SIG-M5 treated with dmso at 0.1 percent for 504 hours (cell line): ENCODE measurements around the gene ANKFY1.

Experiments used
- DNase-seq: peaks from one replicate; lab custom pipeline; 2025; ENCODE audit not compliant: unreplicated experiment; lab: John Stamatoyannopoulos, UW

Gene ANKFY1

GRCh38 chr17:4127555-4127954 is 136.2 kb downstream of the ANKFY1 start:
- DNase-seq: no peak

GRCh38 chr17:4125552-4125951 is 138.2 kb downstream of the ANKFY1 start:
- DNase-seq: no peak

- no peak for DNase-seq
Observed at GRCh38 chr17:4124999-4125398, 138.8 kb downstream of the ANKFY1 start.

GRCh38 chr17:4120332-4120731 is 143.4 kb downstream of the ANKFY1 start:
- no peak for DNase-seq

GRCh38 chr17:4119299-4119698 is 144.5 kb downstream of the ANKFY1 start:
- no peak for DNase-seq

- DNase-seq: no peak
Observed at GRCh38 chr17:4118015-4118743, 145.6 kb downstream of the ANKFY1 start.

- DNase-seq: no peak
Observed at GRCh38 chr17:4116516-4116915, 147.3 kb downstream of the ANKFY1 start.
